OCI-LY3 (cell line): ENCODE data around the gene RPGR.

Experiments
- H2AFZ ChIP-seq: fragments of 200-600, 300-600 bp; shearing (Covaris generic); 2 replicates; pipeline ENCODE4 v1.6.0; 2014; ENCODE audit warnings: antibody characterized with exemption, low read depth, low read length
- H3K27ac ChIP-seq: fragments of 200-600, 300-600 bp; sonication (generic); 2 replicates; pipeline ENCODE4 v1.5.1; 2014; ENCODE audit warnings: mild to moderate bottlenecking, low read length, moderate library complexity, mixed read lengths
- H3K27me3 ChIP-seq: fragments of 200-600, 300-600 bp; sonication (generic); 2 replicates; pipeline ENCODE4 v1.6.1; 2014; ENCODE audit warnings: low read depth, low read length, mixed read lengths
- H3K36me3 ChIP-seq: fragments of 200-600, 300-600 bp; sonication (generic); replicated peaks from 2 replicates; pipeline ENCODE3; 2014; ENCODE audit warnings: low read depth, low read length, mixed read lengths
- H3K4me1 ChIP-seq: fragments of 300-600, 200-600 bp; sonication (generic); 2 replicates; pipeline ENCODE4 v1.6.1; 2014; ENCODE audit warnings: low read length, mixed read lengths
- H3K4me2 ChIP-seq: fragments of 200-600, 300-600 bp; sonication (generic); 2 replicates; pipeline ENCODE4 v1.6.1; 2014; ENCODE audit warnings: low read length, mixed read lengths
- H3K4me3 ChIP-seq: fragments of 300-600, 200-600 bp; sonication (generic); 2 replicates; pipeline ENCODE4 v1.5.1; 2014; ENCODE audit warnings: antibody characterized with exemption, mild to moderate bottlenecking, low read length, moderate library complexity
- H3K79me2 ChIP-seq: fragments of 300-600, 200-600 bp; shearing (Covaris generic); 2 replicates; pipeline ENCODE4 v1.6.1; 2014; ENCODE audit warnings: mild to moderate bottlenecking, low read length, mixed read lengths
- H3K9ac ChIP-seq: fragments of 300-600, 200-600 bp; shearing (Covaris generic); 2 replicates; pipeline ENCODE4 v1.6.0; 2014; ENCODE audit warnings: mild to moderate bottlenecking, low read length, moderate library complexity
- H3K9me3 ChIP-seq: fragments of 200-600, 300-600 bp; shearing (Covaris generic); 2 replicates; pipeline ENCODE4 v1.6.1; 2014; ENCODE audit warnings: low read length, mixed read lengths; ENCODE audit not compliant: insufficient read depth
- H4K20me1 ChIP-seq: fragments of 200-600, 300-600 bp; sonication (generic); 2 replicates; pipeline ENCODE4 v1.6.1; 2016; ENCODE audit warnings: low read length, mixed read lengths; ENCODE audit not compliant: insufficient read depth
- CTCF ChIP-seq: fragments of 200-600, 300-600 bp; sonication (generic); IDR thresholded peaks from 2 replicates; pipeline ENCODE4 v1.5.1; 2014; ENCODE audit warnings: antibody characterized with exemption, low read length, low read depth
- EZH2phosphoT487 ChIP-seq: fragments of 200-600 bp; shearing (Covaris generic); IDR thresholded peaks from 2 replicates; pipeline ENCODE4 v1.6.1; 2018; ENCODE audit warnings: antibody characterized with exemption, mixed run types, low read depth

Gene RPGR

GRCh38 chrX:38260231-38260630 is 67.1 kb downstream of the RPGR start:
- Histone ChIP-seq H3K36me3 (no peaks in the 10 kb centered on the region), H4K20me1 (no peaks in the 10 kb centered on the region), H3K27me3 (no peaks in the 10 kb centered on the region), H3K4me1 (no peaks in the 10 kb centered on the region; the same call in 1 of the 2 replicates), H2AFZ (0 out of 2 replicates have a peak overlapping the region, but pooled peaks have one; percentile 45), H3K4me3 (no peak overlapping the region), H3K27ac (no peak overlapping the region), H3K9ac (no peak overlapping the region), H3K79me2 (no peaks in the 10 kb centered on the region), H3K9me3 (no peaks in the 10 kb centered on the region), H3K4me2 (peak overlapping the region; percentile 26; the same call in 1 of the 2 replicates)
- TF ChIP-seq CTCF (peak; percentile 67), EZH2phosphoT487 (no peak)

DNA sequence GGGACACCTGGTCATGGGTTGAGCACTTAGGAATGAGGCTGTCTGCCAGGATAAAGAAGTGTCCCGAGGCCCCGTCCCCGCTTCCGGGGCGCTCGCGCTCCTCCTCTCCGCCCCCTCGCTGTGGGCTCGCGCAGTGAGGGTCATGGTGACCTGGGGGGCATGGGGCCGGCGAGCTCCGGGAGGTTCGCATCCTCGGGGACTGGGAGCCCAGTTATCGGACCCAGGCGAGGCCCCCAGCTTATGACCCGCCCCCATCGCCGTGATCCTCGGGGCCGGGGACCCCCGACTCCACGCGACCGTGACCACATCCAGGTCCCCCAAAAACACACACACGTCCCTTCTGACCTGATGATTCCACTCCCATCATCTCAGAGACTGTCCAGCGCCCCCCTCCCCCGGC is 71.3 kb downstream of the RPGR start:
- H3K36me3 ChIP-seq, result no peaks in the 10 kb centered on the region

DNA sequence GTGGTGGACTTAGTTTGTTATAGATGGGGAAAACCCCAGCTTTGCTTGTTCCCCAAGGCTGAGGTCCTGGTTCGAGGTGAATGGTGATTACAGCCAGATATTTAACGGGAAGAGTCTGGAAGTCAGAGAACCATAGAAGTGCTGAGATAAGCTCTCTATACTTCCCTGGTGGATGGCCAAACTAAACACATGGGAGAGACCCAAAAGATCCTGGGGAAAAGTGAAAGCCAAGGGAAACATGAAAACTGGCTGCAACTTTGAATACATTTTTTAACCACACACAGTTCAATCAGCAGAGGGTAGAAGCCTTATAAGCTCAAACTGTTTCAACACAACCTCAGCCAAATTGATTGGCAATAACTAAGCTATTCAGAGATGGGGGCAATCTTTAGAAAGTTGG is 77.3 kb downstream of the RPGR start:
- H2AFZ ChIP-seq, result no peak overlapping the region
- no peaks in the 10 kb centered on the region for H3K79me2 ChIP-seq
- no peak overlapping the region for H3K27ac ChIP-seq
- H4K20me1 ChIP-seq, result no peaks in the 10 kb centered on the region
- no peaks in the 10 kb centered on the region for H3K9me3 ChIP-seq
- H3K4me3 ChIP-seq, result no peak overlapping the region
- H3K36me3 ChIP-seq, result no peaks in the 10 kb centered on the region
- peaks cover 7% of the 10 kb centered on the region; the same call in 1 of the 2 replicates for H3K4me1 ChIP-seq
- no peak overlapping the region for H3K9ac ChIP-seq
- H3K27me3 ChIP-seq, result no peaks in the 10 kb centered on the region
- no peak for TF ChIP-seq EZH2phosphoT487
- TF ChIP-seq CTCF, result no peak
- H3K4me2 ChIP-seq, result no peak overlapping the region; the same call in 1 of the 2 replicates

More for the DNA sequence above, 71.3 kb downstream of the RPGR start:
- Histone ChIP-seq H3K27ac (no peak overlapping the region), H3K4me3 (no peak overlapping the region), H3K9me3 (no peaks in the 10 kb centered on the region), H3K4me2 (no peak overlapping the region), H3K27me3 (no peaks in the 10 kb centered on the region), H2AFZ (no peak overlapping the region), H3K79me2 (no peaks in the 10 kb centered on the region), H3K9ac (no peak overlapping the region), H3K4me1 (no peaks in the 10 kb centered on the region; the same call in 1 of the 2 replicates), H4K20me1 (no peaks in the 10 kb centered on the region)
- TF ChIP-seq CTCF (no peak), EZH2phosphoT487 (no peak)

GRCh38 chrX:38247051-38247450 is 80.3 kb downstream of the RPGR start:
- peaks cover 7% of the 10 kb centered on the region; the same call in 1 of the 2 replicates for H3K4me1 ChIP-seq
- no peak overlapping the region for H3K4me2 ChIP-seq
- H4K20me1 ChIP-seq, result no peaks in the 10 kb centered on the region
- H3K9ac ChIP-seq, result no peak overlapping the region
- no peaks in the 10 kb centered on the region for H3K9me3 ChIP-seq
- H3K36me3 ChIP-seq, result no peaks in the 10 kb centered on the region
- no peak overlapping the region for H3K4me3 ChIP-seq
- H3K79me2 ChIP-seq, result no peaks in the 10 kb centered on the region
- no peak for TF ChIP-seq CTCF
- TF ChIP-seq EZH2phosphoT487, result no peak
- no peaks in the 10 kb centered on the region for H3K27me3 ChIP-seq
- no peak overlapping the region for H3K27ac ChIP-seq
- H2AFZ ChIP-seq, result no peak overlapping the region
